GM19324 (cell line): ENCODE measurements around the gene AP3S1.
"Not testable (repeated sequence)": the region's sequence is repeated elsewhere in the genome, so short reads cannot be mapped to it uniquely, and the experiment has no call there.

Experiments
- ATAC-seq: cut with Tn5 transposase; IDR thresholded peaks from one replicate; pipeline ENCODE4 v1.9.1; 2021; ENCODE audit warnings: mild to moderate bottlenecking, moderate library complexity; ENCODE audit not compliant: unreplicated experiment, low FRiP score

Gene AP3S1

DNA sequence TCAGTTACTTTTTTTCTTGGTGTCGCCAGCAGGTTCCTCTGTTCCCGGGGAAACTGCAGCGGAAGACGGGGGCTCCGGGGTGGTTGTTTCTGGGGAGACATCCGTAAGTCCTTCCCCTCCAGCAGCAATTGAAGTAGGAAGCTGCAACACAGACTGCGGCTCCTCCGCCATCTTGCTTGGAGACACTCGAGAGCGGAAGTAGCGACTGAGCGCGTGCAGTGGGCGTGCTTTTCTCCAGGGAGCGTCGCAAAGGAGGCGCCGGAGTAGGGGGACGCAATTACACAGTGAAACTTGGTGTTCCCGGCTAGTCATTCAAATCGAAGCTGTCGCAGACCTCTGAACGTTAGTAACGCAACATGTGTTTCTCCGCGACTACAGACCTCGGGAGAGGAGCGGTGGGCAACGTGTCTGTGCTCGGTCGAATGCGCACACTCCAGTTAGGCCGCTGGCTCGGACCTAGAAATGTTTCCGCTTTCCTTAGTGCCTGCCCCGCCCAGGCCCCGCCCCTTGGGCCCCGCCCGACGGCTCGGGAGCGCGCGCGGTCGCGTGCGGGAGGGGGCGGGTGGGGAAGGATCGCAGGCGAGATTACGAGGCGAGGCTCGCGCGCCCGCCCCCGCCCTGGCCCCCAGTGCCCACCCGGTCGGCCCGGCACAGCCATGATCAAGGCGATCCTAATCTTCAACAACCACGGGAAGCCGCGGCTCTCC lies at the start of gene AP3S1, which contains the start of gene ATG12:
Gene AP3S1, plus strand, starts transcription at position 554 of the 707 bp plus-strand sequence. Its CDS starts 103 bp downstream, at position 657.
Gene ATG12, minus strand, starts transcription at position 184 of the 707 bp plus-strand sequence. Its CDS starts 13 bp downstream, at position 171.
- peak; percentile 88 for ATAC-seq

DNA sequence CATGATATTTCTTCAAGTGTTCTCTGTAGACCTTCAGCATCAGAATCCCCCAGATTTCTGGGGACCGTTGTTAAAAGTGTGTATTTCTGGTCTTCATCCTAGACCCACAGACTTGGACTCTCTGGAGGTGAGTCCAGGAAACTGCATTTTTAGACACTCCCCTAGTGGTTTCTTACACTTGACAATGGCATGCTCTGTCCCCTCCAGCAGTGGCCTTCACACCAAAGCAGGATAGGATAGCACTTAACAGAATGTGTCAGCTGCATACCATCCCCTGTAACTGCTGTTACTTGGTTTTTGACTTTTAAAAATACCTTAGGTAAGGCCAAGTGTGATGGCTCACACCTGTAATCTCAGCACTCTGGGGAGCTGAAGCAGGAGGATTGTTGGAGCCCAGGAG lies 46.0 kb upstream of the AP3S1 start:
- ATAC-seq = no peak

DNA sequence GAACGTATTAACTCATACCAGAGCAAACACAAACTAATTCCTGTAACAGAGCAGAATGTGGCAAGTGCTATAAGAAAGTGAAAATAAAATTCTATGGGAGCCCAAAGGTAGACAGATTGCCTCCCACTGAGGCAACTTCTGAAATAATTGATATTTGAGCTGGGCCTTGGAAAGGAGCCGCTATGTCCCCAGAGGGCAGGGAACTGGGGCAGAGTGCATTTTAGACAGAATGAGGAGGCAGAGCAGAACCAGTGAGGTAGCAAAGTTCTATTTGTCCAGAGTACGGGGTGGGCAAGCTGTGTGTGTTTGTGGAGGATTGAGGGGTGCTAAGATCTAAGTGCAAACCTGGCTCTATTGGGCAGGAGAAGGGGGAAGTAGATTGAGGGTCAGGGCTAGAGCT lies 45.1 kb upstream of the AP3S1 start:
- no peak for ATAC-seq

DNA sequence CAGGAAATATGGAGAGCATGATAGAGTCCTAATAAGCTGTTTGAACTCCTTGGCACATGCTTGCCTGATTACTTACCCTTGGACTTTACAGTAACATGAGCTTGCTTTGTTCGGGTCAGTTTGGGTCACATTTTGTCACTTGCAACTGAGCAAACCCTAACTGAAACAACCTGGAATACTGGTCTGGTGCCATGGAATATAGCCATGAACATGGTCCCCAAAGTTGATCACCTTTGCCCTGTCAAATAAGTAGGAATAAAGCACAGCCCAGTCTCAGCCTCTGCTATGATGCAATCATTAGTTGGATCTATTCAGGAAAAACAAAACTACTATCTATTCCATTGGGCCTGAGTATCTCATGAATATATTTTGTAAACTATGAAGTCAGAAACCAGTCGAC lies 43.5 kb upstream of the AP3S1 start:
- ATAC-seq = no peak

DNA sequence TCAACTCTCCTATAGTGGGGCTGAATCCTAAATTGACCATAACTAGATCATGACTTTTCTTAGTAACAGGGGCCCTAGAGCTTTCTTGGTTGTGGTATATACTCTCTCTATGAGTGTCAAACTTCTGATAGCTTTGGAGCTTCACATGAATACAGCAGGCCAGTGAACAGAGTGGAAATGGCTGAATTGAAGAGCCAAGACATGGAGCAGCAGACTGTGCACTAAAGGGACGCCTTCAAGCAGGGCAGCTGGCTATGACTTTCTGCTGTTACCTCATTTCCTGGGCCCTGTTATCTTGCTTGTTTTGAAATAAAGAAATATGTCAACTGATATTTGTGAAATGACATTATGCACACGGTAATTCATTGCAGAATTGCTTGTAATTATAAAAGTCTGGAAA lies 41.6 kb upstream of the AP3S1 start:
- ATAC-seq = no peak

DNA sequence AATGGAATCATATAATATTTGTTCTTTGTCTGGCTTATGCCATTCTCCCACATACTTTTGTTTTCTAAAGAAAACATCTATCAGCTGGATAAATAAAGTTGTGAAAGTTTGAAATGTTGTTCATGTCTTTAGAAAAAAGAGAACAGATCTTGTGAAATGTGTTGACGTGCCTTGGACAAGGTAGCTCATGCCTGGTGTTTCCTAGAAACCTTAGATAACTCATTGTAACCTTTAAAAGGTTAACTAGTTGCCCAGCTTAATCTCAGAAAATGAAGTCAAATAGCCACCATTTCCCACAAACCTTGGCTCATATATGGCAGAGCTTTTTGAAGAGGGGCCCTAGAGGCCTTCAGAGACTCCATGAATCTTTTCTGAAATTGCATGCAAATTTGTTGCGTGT lies 40.6 kb upstream of the AP3S1 start:
- no peak for ATAC-seq

DNA sequence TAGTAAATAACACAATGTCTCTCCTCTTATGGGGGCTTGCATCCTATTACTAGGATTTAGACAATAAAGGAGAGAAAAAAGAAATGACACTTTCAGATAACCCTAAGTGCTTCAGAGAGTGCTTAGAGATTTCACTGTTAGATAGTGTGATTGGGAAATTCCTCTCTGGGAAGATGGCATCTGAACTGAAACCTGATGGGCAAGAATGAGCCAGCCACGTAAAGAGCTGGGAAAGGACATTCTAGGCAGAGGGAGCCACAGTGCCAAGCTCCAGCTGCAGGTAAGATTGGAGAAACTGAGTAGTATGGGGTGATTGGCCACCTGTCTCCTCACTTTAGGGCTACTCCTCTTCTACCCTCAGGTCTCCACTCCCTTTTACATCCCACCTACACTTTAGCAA lies 39.8 kb upstream of the AP3S1 start:
- no peak for ATAC-seq

DNA sequence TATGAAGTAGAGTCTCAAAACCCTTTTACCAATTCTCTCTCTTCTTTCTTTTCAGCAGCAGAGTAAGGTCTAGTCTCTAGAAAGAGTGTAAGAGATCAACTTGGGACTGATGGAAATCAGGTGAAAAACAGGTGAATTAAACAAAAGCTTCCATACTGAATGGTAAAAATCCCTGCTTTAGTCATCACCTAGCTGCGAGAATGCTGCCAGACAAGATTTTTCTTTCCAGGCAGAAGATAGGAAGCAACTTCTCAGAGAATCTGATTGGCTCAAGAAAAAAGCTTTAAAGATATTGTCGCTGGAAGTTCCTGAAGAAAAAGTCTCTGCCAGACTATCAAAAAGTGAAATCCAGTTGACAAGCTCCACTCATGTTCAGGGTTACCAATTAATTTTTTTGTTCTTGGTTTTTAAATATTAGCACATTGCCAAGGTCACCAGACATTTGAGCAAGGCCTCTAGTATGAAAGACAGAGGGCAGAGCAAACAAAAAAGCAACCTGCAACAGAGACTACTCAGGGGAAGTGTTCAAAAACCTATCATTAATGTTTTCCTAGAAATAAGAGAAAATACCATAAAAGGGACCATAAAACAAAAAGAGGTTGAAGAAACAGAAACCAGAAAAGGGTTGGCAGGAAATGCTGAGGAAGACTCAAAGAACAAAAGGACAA lies 34.6 kb upstream of the AP3S1 start:
- ATAC-seq = no peak

DNA sequence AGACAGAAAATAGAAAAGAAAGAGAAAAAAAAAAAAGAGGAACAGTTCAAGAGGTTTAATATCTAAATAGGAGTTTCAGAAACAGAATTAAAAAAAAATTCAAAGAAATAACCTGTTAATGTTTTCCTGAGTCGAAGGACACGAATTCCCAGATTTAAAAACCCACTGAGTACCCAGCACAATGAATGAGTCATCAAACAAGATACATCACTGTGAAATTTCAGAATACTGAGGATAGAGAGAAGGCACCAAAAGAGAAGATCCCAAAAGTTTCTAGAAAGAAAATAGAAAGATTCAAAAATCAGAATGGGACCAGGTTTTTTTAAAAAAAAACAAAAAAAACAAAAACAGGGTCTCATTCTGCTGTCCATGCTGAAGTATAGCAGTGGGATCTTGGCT lies 34.1 kb upstream of the AP3S1 start:
- ATAC-seq = no peak

DNA sequence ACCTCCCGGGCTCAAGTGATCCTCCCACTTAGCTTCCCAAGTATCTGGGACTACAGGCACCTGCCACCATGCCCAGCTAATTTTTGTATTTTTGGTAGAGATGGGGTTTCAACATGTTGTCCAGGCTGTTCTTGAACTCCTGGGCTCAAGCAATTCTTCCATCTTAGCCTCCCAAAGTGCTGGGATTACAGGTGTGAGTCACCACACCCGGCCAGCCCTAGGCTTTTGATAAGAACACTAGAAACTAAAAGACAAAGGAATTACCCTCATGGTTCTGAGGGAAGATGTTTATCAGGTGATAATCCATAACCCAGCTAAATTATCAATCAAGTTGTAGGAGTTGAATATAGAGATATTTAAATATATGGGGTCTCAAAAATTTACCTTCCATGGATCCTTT lies 33.7 kb upstream of the AP3S1 start:
- ATAC-seq = not testable (repeated sequence)

DNA sequence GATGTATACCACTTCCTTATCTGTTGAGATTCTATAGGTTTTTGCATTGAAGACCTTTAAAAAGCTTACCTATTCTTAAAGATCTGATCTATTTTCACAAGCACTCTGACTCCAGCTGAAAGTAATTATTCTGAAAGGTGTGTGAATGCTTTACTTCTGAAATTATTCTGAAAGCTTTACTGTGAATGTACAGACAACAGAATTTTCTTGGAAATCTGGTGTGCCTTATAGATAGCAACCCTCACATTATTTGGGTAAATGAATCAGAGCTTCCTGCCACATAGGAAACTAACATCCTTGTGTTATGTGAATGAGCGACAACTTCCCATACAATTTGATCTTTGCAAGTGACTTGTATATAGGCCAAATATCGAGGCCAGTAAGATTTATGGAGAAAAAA lies 31.8 kb upstream of the AP3S1 start:
- ATAC-seq = no peak

DNA sequence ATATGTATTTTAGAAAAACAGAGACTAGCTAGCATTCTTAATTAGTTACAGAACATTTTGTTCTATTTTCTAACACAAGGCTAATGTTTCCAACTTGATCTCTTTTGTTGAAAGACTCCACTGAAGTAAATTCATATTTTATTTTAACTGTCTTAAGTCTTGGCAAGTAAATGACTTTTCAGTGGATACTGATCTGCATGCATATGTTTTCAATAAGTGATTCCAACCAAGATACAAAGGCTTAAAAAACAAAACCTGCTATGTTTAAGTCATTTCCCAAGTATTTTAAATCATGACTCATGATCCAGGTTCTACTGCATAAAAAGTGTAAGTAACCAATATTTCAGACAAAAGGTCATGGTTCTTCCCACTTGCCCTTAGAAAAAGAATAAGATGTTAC lies 31.0 kb upstream of the AP3S1 start:
- no peak for ATAC-seq

DNA sequence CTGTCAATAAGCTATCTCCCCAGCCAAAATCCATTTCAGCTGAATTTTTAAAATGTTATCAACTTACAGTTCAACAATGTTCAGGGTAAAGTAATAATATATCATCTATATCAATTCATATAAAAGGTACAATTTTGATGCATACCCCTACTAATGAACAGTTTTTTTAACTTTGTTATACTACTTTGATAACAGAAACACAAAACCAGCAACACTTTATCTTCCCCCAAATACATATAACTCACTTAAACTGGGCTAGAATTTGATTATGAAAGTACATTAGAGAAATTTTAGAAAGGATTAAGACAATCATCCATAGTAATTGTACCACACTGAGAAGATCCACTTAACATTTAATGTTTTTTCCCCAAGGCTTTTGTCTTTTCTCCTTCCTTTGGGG lies 30.3 kb upstream of the AP3S1 start:
- no peak for ATAC-seq

DNA sequence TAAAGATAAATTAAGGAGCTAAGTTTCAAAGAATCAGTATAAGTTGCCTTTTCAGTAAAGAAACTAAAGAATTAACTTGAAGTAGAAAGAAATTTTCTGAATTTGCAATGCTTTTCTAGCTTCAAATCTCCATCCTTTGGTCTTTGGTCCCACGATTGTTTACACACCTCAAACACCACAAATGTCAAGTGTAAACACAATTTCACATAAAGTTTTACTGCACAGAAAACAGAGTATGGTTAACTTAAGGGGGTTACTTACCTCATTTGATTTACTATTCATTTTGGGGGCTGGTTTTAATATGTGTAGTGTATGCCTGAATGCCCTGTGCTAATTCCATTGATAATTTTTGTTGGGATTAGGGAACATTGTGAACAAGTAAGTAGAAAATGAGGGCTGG lies 29.4 kb upstream of the AP3S1 start:
- ATAC-seq = no peak

DNA sequence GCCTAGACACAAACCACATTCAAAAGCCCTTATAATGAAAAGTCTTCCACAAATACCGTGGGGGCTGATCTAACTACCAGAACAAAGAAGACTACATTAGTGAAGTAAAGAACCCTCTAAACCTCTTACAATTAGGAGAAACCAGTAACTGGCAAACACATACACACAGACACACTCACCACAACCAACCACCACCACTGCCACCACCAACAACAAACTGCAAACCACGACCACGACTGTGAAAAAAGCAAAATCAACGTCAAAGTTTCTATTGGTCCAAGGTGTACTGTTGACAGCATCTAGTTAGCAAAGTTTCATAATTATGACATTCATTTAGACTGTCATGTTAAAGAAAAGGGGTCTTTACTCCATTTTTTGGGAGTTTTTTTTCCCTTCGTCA lies 28.0 kb upstream of the AP3S1 start:
- ATAC-seq = no peak

DNA sequence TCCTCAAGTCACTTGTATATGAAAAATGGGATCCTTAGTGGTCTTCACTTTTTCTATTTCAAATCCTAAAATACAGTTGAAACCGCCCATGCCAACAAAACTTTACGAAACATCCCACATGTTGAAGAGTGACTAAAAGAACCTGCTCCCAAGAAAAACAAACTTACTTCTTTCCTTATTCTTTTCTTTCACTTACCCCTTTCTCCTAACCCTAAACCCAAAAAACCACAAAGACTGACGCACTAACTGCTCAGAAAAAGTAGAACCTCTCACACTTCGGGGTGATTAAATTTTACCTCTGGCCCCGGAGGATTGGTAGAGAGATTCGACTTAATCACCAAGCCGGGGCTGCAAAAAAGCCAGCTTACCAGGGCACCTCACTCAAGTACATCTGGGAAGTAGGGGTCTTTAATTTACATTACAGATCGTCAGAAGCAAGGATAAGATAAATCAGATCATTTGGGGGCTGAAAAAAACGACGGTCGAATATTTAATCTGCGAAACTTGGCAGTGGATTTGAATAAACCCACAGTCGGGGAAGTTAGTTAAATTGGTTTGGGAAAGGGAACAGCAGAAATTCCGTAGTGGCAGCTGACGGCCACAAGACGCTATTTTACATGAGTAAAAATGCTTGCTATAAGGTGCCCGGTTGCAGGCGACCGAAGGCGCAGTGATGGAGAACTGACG lies 26.6 kb upstream of the AP3S1 start:
- no peak for ATAC-seq

DNA sequence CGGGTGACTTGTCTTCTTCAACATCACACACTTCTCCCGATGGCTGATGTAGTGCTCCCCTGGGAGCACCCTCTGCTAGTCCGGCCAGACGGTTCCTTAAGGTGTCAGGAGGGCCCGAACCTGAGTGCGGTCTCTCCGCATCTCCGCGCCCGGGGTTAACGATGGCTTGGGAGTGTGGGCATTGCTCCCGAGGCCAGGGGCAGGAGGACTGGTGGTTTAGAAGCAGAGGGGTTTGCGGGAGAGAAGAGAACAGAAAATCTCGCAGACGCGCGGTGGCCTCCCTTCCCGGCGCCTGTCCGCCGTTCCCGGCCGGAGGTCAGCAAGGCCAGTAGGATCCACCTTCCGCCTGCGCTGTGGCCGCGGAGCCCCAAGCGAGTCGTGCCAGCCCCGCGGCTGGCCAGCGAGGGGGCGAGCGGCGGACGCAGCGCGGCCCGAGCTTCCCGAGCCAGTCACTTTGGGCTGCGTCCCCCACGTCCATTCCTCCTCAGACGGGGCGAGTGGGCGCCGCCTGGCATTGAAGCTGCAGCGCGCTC lies 26.0 kb upstream of the AP3S1 start:
- ATAC-seq = no peak

DNA sequence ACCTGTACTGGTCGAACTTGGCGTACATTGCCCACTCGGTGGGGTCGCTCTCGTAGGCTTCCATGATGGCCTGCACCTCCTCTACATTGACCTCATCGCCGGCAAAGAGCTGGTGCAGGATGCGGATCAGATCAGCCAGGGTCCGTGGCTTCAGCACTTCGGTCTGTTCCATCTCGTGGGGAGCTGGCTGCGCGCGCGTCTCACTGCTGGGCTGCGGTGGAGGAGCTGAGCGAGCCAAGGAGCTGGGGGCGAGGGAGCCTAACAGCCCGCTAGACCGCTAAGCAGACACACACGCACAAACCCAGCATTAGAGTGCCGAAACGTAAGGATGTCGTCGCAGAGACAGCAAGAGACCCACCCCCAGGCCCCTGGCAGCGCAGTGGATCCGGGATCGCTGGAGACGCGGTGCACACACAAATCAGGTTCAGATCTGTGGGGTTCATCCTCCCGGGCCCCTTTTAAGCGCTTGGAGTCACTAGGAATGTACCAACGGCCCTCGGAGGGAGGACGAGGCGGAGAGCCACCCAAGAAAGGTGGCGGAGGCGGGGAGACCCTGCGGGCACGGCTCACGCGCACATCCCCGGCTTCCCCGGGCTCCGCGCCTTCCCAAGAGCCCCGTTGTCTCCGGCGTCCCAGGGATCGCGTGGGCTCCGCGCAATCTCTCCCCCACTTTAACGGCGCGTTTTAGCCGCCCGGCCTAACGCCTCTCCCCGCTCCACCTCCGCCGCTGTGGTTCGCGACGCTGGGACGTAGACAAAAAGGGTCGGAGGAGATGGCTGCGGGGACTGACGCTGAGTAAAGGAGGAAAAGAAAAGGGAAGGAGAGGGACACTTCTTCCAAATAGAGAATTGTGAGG lies 25.3 kb upstream of the AP3S1 start, which contains the start of gene CDO1:
Gene CDO1, minus strand, starts transcription at position 434 of the 856 bp plus-strand sequence. Its CDS starts 262 bp downstream, at position 172.
- no peak for ATAC-seq

DNA sequence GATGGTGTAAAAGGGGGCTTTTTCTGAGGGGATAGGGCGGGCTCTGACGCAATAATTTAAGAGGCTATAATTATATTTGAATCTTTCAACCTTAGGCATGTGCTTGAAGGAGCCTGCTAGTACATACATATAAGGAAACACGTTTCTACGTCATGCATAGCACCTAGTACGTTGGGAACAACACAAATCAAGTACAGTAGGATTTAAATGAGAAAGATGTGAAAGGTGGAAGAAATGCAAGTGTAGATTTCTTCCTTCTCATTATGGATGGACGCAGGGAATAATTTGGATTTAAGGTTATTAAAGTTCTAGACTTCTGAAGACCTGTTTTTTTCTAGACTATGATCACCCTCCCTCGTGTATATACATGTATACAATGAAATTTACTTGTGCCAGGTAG lies 24.3 kb upstream of the AP3S1 start:
- ATAC-seq = no peak

DNA sequence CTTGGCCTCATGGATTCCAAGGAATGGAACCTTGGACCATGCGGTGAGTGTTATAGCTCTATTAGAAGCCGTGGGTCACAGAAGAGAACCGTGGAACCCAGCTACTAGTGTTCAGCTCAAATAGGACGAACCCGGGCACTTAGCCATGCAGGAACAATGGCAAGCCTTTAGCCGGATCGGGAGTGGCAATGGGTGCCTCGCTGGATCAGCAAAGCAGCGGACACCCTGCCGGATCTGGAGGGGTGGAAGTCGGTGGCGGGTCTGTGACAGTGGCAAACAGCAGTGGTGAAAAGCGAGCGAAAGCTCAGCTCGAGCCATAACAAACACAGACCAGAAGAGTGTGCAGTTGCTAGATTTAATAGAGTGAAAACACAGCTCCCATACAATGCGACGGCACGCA lies 22.9 kb upstream of the AP3S1 start:
- no peak for ATAC-seq
